SU-DHL-6 (cell line): ENCODE data around the gene EIF4EBP2.

Source experiments
- H2AFZ ChIP-seq: fragments of 200-600 bp; sonication (generic); 2 replicates; pipeline ENCODE4 v1.6.1; 2014; ENCODE audit warnings: low read depth, mild to moderate bottlenecking, moderate library complexity, mixed read lengths, antibody characterized with exemption, low read length; ENCODE audit not compliant: severe bottlenecking
- H3F3A ChIP-seq: fragments of 200-600 bp; shearing (Covaris generic); 2 replicates; pipeline ENCODE4 v1.6.0; 2016; ENCODE audit warnings: antibody characterized with exemption, mild to moderate bottlenecking; ENCODE audit not compliant: insufficient read depth
- H3K27ac ChIP-seq: fragments of 200-600 bp; sonication (generic); 2 replicates; pipeline ENCODE4 v1.5.1; 2016; ENCODE audit warnings: low read depth, mild to moderate bottlenecking, low read length, moderate library complexity, mixed read lengths
- H3K27me3 ChIP-seq: fragments of 200-600 bp; sonication (generic), shearing (Covaris generic); 2 replicates; pipeline ENCODE4 v1.6.0; 2014; ENCODE audit warnings: mild to moderate bottlenecking, low read length
- H3K36me3 ChIP-seq: fragments of 200-600 bp; sonication (generic); 2 replicates; pipeline ENCODE4 v1.6.1; 2014; ENCODE audit warnings: mild to moderate bottlenecking, low read length, mixed read lengths
- H3K4me2 ChIP-seq: fragments of 300-600, 200-600 bp; shearing (Covaris generic), sonication (generic); 2 replicates; pipeline ENCODE4 v1.6.0; 2014; ENCODE audit warnings: low read length, low read depth, mild to moderate bottlenecking; ENCODE audit not compliant: poor library complexity, severe bottlenecking
- H3K4me3 ChIP-seq: fragments of 200-600 bp; sonication (generic); 2 replicates; pipeline ENCODE4 v1.5.1; 2014; ENCODE audit warnings: antibody characterized with exemption, low read length, mild to moderate bottlenecking, mixed read lengths; ENCODE audit not compliant: insufficient read depth, poor library complexity, severe bottlenecking
- H3K79me2 ChIP-seq: fragments of 200-600 bp; sonication (generic); 2 replicates; pipeline ENCODE4 v1.6.1; 2014; ENCODE audit warnings: mild to moderate bottlenecking, low read length, moderate library complexity; ENCODE audit not compliant: insufficient read depth
- H3K9ac ChIP-seq: fragments of 200-600 bp; sonication (generic); 2 replicates; pipeline ENCODE4 v1.7.0; 2014; ENCODE audit warnings: mild to moderate bottlenecking, low read length
- H3K9me2 ChIP-seq: fragments of 200-600 bp; sonication (generic); replicated peaks from 2 replicates; pipeline ENCODE4 v1.6.1; 2014; ENCODE audit warnings: low read length; ENCODE audit not compliant: insufficient read depth
- H3K9me3 ChIP-seq: fragments of 200-600 bp; sonication (generic); 2 replicates; pipeline ENCODE4 v1.6.1; 2014; ENCODE audit warnings: low read length, mixed read lengths; ENCODE audit not compliant: insufficient read depth
- H4K20me1 ChIP-seq: fragments of 200-600 bp; sonication (generic); 2 replicates; pipeline ENCODE4 v1.6.1; 2014; ENCODE audit warnings: low read depth, mild to moderate bottlenecking, antibody characterized with exemption, low read length, moderate library complexity, mixed read lengths
- CTCF ChIP-seq: fragments of 200-600 bp; sonication (generic); IDR thresholded peaks from one replicate; pipeline ENCODE4 v1.5.1; 2017; ENCODE audit warnings: antibody characterized with exemption, mild to moderate bottlenecking, low read length, moderate library complexity; ENCODE audit not compliant: insufficient read depth, poor library complexity, severe bottlenecking
- EZH2phosphoT487 ChIP-seq: fragments of 200-600 bp; sonication (generic), shearing (Covaris generic); conservative IDR thresholded peaks from 2 replicates; pipeline ENCODE4 v1.6.1; 2018; ENCODE audit warnings: mild to moderate bottlenecking, antibody characterized with exemption, low read length, moderate library complexity, mixed read lengths

EIF4EBP2 gene

GRCh38 chr10:70360215-70360614, 43.7 kb upstream of the EIF4EBP2 start:
- Histone ChIP-seq H3K9ac (no peak overlapping the region), H3K79me2 (peaks cover 4% of the 10 kb centered on the region; the same call in 1 of the 2 replicates), H3K36me3 (no peaks in the 10 kb centered on the region)

GRCh38 chr10:70362328-70362727, 41.6 kb upstream of the EIF4EBP2 start:
- Histone ChIP-seq H3K27me3 (no peaks in the 10 kb centered on the region), H3K27ac (no peak overlapping the region), H2AFZ (no peak overlapping the region), H3K9ac (no peak overlapping the region), H4K20me1 (no peaks in the 10 kb centered on the region; the same call in 1 of the 2 replicates), H3K79me2 (peaks cover 4% of the 10 kb centered on the region; the same call in 1 of the 2 replicates), H3K36me3 (no peaks in the 10 kb centered on the region), H3K4me2 (no peak overlapping the region), H3K4me3 (no peak overlapping the region), H3F3A (no peaks in the 10 kb centered on the region; the same call in 1 of the 2 replicates), H3K9me2 (no peaks in the 10 kb centered on the region), H3K9me3 (no peaks in the 10 kb centered on the region)
- TF ChIP-seq EZH2phosphoT487: no peak
- TF ChIP-seq CTCF: no peak

More at GRCh38 chr10:70360215-70360614, 43.7 kb upstream of the EIF4EBP2 start:
- Histone ChIP-seq H3K27me3 (no peaks in the 10 kb centered on the region), H3K27ac (no peak overlapping the region), H2AFZ (no peak overlapping the region), H3F3A (no peaks in the 10 kb centered on the region), H4K20me1 (no peaks in the 10 kb centered on the region; the same call in 1 of the 2 replicates), H3K9me2 (no peaks in the 10 kb centered on the region), H3K4me2 (no peak overlapping the region), H3K9me3 (no peaks in the 10 kb centered on the region), H3K4me3 (no peak overlapping the region)
- TF ChIP-seq CTCF (no peak), EZH2phosphoT487 (no peak)

GRCh38 chr10:70363292-70363691, 40.7 kb upstream of the EIF4EBP2 start:
- Histone ChIP-seq H3K9ac (no peak overlapping the region), H3K9me2 (no peaks in the 10 kb centered on the region), H3K4me2 (no peak overlapping the region), H3K27me3 (no peaks in the 10 kb centered on the region), H3F3A (no peaks in the 10 kb centered on the region; the same call in 1 of the 2 replicates), H3K9me3 (no peaks in the 10 kb centered on the region), H3K4me3 (no peak overlapping the region), H4K20me1 (no peaks in the 10 kb centered on the region; the same call in 1 of the 2 replicates), H3K79me2 (peaks cover 4% of the 10 kb centered on the region; the same call in 1 of the 2 replicates), H2AFZ (no peak overlapping the region), H3K27ac (no peak overlapping the region), H3K36me3 (no peaks in the 10 kb centered on the region)
- TF ChIP-seq EZH2phosphoT487: no peak
- TF ChIP-seq CTCF: no peak
